ENCODE data around the gene MRPS15.

DNA sequence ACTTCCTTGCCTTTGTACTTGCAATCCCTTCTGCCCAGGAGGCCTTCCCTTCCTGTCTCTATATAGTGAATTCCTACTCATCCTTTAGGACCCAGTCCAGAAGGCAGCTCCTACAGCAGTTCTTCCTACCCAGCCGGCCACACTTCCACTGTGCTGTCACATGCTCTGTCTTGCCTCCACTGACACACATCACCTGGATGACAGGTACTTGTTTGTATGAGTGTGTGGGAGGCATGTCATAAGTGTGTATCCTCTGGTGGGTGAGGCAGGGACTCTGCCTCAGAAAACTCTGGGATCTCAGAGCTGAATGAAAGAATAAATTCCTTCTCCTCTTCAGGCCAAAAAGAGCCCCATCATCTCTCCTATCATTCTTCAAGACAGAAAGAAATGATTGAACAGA is 8.8 kb downstream of the MRPS15 start:
- TF ChIP-seq CTCF (conservative IDR thresholded peaks at IDR 0.05; ENCODE audit: low read length) (no peak), EZH2phosphoT487 (IDR thresholded peaks at IDR 0.05; ENCODE audit: borderline replicate concordance, low read depth, low read length) (no peak)
